ENCODE measurements around the gene NODAL.

Gene NODAL

DNA sequence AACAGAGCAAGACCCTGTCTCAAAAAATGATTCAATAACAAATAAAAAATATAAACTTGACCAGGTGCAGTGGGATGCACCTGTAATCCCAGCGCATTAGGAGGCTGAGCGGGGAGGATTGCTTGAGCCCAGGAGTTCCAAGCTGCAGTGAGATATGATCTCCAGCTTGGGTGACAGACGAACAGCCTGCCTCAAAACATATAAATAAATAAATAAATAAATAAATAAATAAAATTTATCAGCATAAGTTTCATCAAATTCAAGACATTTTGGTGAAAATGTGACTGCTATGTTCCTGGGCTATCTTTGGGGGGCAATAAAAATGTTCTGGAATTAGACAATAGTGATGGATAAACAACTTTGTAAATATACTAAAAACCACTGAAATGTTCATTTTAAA, 42.3 kb downstream of the NODAL start:
- in situ Hi-C loops (cut with HindIII; ENCODE audit: low sequenced_read_pairs) = no loop called here

GRCh38 chr10:70396140-70396539, 45.3 kb downstream of the NODAL start:
- in situ Hi-C loops (cut with HindIII; ENCODE audit: low sequenced_read_pairs) = no loop called here

- in situ Hi-C loops (cut with HindIII; ENCODE audit: low sequenced_read_pairs) = no loop called here
Observed at GRCh38 chr10:70391654-70392053, 49.8 kb downstream of the NODAL start.

All from endothelial cell of hepatic sinusoid (primary cell).